Ascending aorta (tissue), 2 donors: ENCODE measurements around the gene LMX1B. TPM values are rescaled to one million over a fixed set of nuclear protein-coding genes. Genes with fewer than 3 reads are reported as not detected.
"Not testable (repeated sequence)": the region's sequence is repeated elsewhere in the genome, so short reads cannot be mapped to it uniquely, and the experiment has no call there.

Experiments used
- DNase-seq, 2 donors: peaks; one replicate each; pipeline ENCODE4 v3.0.0-alpha.2; 2019; ENCODE audit warnings: low spot score in 2 of 2
- H3K27ac ChIP-seq, 2 donors: fragments of 200-600 bp; sonication (generic); one replicate each; pipeline ENCODE4 v1.5.1; 2016 to 2017; ENCODE audit warnings: mild to moderate bottlenecking in 1 of 2
- H3K27me3 ChIP-seq: fragments of 200-600 bp; sonication (generic); one replicate; pipeline ENCODE4 v1.5.1; 2017
- H3K36me3 ChIP-seq, 2 donors: fragments of 200-600 bp; sonication (generic); one replicate each; pipeline ENCODE4 v1.5.1; 2016
- H3K4me1 ChIP-seq, 2 donors: fragments of 200-600 bp; sonication (generic); one replicate each; pipeline ENCODE4 v1.5.1; 2016 to 2017; ENCODE audit warnings: mild to moderate bottlenecking in 1 of 2
- H3K4me3 ChIP-seq, 2 donors: fragments of 200-600 bp; sonication (generic); one replicate each; pipeline ENCODE4 v1.5.1; 2016 to 2017; ENCODE audit warnings: mild to moderate bottlenecking in 1 of 2
- H3K9me3 ChIP-seq, 2 donors: fragments of 200-600 bp; sonication (generic); one replicate each; pipeline ENCODE4 v1.5.1; 2016
- intact Hi-C: fragments of 100-400 bp; cut with DNase I; formaldehyde crosslinking; loops from one replicate; pipeline ENCODE4 v1.15.1; 2023
- total RNA-seq: library from RNA; depleted of rRNA; stranded (reverse); fragments of >200 nt; gene quantifications from one replicate; pipeline ENCODE4 v1.1.0, GENCODE V29; 2016
- TF ChIP-seq, protein P1 (sequence below), 3 experiments: fragments of 200-600 bp in 2 of 3; fragments of 450-650 bp in 1 of 3; sonication (generic) in 2 of 3; IDR thresholded peaks; one replicate each; pipeline ENCODE4 v1.5.1; 2016 to 2019; ENCODE audit warnings: antibody characterized with exemption in 3 of 3, mild to moderate bottlenecking in 1 of 3, moderate library complexity in 1 of 3

LMX1B gene
- total RNA-seq, 1 donor from 2014 or later = 1.9 TPM

- Histone ChIP-seq H3K27me3 (peaks cover 22% of the 10 kb centered on the region), H3K4me1 (no peaks in the 10 kb centered on the region), H3K9me3 (no peaks in the 10 kb centered on the region), H3K27ac (no peak overlapping the region), H3K36me3 (no peaks in the 10 kb centered on the region), H3K4me3 (peak overlapping the region in 1 of 2 donors; percentile 7)
- DNase-seq = peak in 1 of 2 donors; percentile 71
- intact Hi-C loops = loop anchor here (2.0 kb wide), 1 partner anchor 75 kb away; no protein-coding TSS in a partner anchor
- TF ChIP-seq, protein P1, sequence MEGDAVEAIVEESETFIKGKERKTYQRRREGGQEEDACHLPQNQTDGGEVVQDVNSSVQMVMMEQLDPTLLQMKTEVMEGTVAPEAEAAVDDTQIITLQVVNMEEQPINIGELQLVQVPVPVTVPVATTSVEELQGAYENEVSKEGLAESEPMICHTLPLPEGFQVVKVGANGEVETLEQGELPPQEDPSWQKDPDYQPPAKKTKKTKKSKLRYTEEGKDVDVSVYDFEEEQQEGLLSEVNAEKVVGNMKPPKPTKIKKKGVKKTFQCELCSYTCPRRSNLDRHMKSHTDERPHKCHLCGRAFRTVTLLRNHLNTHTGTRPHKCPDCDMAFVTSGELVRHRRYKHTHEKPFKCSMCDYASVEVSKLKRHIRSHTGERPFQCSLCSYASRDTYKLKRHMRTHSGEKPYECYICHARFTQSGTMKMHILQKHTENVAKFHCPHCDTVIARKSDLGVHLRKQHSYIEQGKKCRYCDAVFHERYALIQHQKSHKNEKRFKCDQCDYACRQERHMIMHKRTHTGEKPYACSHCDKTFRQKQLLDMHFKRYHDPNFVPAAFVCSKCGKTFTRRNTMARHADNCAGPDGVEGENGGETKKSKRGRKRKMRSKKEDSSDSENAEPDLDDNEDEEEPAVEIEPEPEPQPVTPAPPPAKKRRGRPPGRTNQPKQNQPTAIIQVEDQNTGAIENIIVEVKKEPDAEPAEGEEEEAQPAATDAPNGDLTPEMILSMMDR (IDR thresholded peaks at IDR 0.05) = peak in 2 of 3 experiments; percentile 13 to 25
Measured at GRCh38 chr9:126705767-126706697, 92.3 kb downstream of the LMX1B start.

DNA sequence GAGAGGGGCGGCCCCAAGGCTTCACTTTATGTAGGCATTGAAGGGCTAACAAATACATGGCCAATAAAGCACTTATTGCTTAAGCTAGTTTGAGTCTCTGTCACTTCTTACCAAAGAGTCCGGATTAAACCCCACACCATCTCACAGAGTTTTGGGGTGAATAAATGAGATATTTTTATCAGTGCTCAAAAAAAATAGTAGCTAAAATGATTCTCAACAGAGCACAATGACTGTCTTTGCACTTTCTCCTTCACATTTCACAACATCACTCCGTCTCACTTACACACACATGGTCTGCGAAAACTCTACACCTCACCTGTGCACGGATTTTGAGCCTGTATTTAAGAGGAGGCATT is 92.9 kb downstream of the LMX1B start:
- Histone ChIP-seq H3K36me3 (no peaks in the 10 kb centered on the region), H3K9me3 (no peaks in the 10 kb centered on the region), H3K4me1 (no peaks in the 10 kb centered on the region), H3K27ac (no peak overlapping the region), H3K4me3 (no peak overlapping the region), H3K27me3 (peaks cover 22% of the 10 kb centered on the region)
- no peak for DNase-seq
- TF ChIP-seq, protein P1 (IDR thresholded peaks at IDR 0.05) = no peak
- intact Hi-C loops = no loop called here

DNA sequence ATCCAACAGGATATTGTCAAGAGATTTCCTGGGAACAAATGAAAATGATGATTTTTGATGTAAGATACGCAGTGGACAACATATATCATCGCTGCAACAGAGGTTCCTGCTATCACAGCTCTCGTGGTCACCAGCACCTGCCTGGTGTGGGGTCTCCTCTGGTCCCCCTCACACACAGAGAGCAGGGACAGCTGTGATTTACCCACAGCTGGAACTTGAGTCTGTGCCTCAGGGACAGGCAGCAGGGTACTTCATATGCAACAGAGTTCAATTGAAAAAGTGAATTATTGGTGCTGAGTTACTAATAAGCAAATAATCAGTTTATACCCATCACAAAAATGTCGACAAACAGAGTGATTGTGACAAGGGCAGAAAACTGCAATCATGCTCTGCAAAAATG is 93.4 kb downstream of the LMX1B start:
- DNase-seq = no peak
- H3K36me3 ChIP-seq = no peaks in the 10 kb centered on the region
- no peak overlapping the region for H3K27ac ChIP-seq
- TF ChIP-seq, protein P1 (IDR thresholded peaks at IDR 0.05) = no peak
- H3K4me3 ChIP-seq = no peak overlapping the region
- intact Hi-C loops = no loop called here
- H3K4me1 ChIP-seq = no peaks in the 10 kb centered on the region
- H3K9me3 ChIP-seq = no peaks in the 10 kb centered on the region
- H3K27me3 ChIP-seq = peaks cover 22% of the 10 kb centered on the region

- peak in 1 of 2 donors; percentile 50 for DNase-seq
- H3K36me3 ChIP-seq, intact Hi-C loops, H3K4me3 ChIP-seq, H3K4me1 ChIP-seq, H3K27ac ChIP-seq, H3K9me3 ChIP-seq: not testable (repeated sequence)
- peaks cover 16% of the 10 kb centered on the region for H3K27me3 ChIP-seq
Measured at GRCh38 chr9:126707712-126708111, 94.0 kb downstream of the LMX1B start.

DNA sequence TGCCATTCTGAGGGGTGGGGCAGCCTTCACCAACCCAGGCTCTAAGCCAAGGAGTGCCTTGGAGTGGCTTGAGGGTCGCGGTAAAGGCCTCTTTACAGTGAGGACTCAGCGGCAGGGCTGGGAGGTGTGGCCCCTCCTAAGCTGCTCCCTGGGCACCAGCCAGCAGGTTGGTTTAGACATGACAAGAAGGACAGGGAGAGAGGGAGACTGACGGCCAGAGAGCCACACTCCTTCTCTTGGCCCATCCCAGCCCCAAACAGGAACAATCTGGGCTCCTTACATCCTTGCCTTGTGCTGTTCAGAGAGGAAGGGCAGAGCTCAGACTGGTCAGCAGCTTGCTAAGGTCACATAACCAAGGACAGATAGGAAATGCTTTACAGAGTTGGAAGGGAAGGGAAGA is 94.5 kb downstream of the LMX1B start:
- Histone ChIP-seq H3K4me3 (no peak overlapping the region), H3K27ac (no peak overlapping the region), H3K36me3 (no peaks in the 10 kb centered on the region), H3K9me3 (no peaks in the 10 kb centered on the region), H3K4me1 (no peaks in the 10 kb centered on the region), H3K27me3 (peaks cover 11% of the 10 kb centered on the region)
- intact Hi-C loops = no loop called here
- TF ChIP-seq, protein P1 (IDR thresholded peaks at IDR 0.05) = no peak
- no peak for DNase-seq

GRCh38 chr9:126709241-126709640 is 95.5 kb downstream of the LMX1B start:
- Histone ChIP-seq H3K36me3 (no peaks in the 10 kb centered on the region), H3K27me3 (peaks cover 10% of the 10 kb centered on the region), H3K9me3 (no peaks in the 10 kb centered on the region), H3K27ac (no peak overlapping the region), H3K4me3 (no peak overlapping the region), H3K4me1 (no peaks in the 10 kb centered on the region)
- intact Hi-C loops = no loop called here
- DNase-seq = no peak
- TF ChIP-seq, protein P1 (IDR thresholded peaks at IDR 0.05) = no peak
